Effector memory CD8-positive, alpha-beta T cell (primary cell): Measurements from ENCODE around the gene TRIM45.

Source experiments
- ATAC-seq: fragments of 150-1000 bp; cut with Tn5 transposase; replicated peaks from 2 replicates; pipeline ENCODE4 v1.10.0; 2021; ENCODE audit warnings: mild to moderate bottlenecking, moderate library complexity
- DNase-seq, 3 experiments: peaks; one replicate each; pipeline ENCODE4 v3.0.0; 2021
- H3K27ac Mint-ChIP-seq, 2 donors: one replicate each; pipeline ENCODE4 v1.8.0; 2022; ENCODE audit warnings: mild to moderate bottlenecking in 2 of 2, mixed read lengths in 2 of 2, moderate library complexity in 2 of 2
- H3K27me3 Mint-ChIP-seq, 2 donors: one replicate each; pipeline ENCODE4 v1.8.0; 2022; ENCODE audit warnings: mixed read lengths in 2 of 2
- H3K36me3 Mint-ChIP-seq: one replicate; pipeline ENCODE4 v1.8.0; 2022; ENCODE audit warnings: mild to moderate bottlenecking, moderate library complexity, mixed read lengths; ENCODE audit not compliant: insufficient read depth
- H3K4me1 Mint-ChIP-seq, 2 donors: one replicate each; pipeline ENCODE4 v1.8.0; 2022; ENCODE audit warnings: low read depth in 2 of 2, mixed read lengths in 2 of 2
- H3K4me3 Mint-ChIP-seq, 2 donors: one replicate each; pipeline ENCODE4 v1.8.0; 2022; ENCODE audit warnings: mild to moderate bottlenecking in 2 of 2, mixed read lengths in 2 of 2, moderate library complexity in 2 of 2
- H3K9me3 Mint-ChIP-seq, 2 donors: one replicate each; pipeline ENCODE4 v1.8.0; 2022; ENCODE audit warnings: mixed read lengths in 2 of 2

TRIM45 gene

GRCh38 chr1:117146072-117146471 is 24.5 kb upstream of the TRIM45 start:
- peaks cover 15 to 18% of the 10 kb centered on the region in 2 donors for H3K27me3 Mint-ChIP-seq
- no peaks in the 10 kb centered on the region for H3K9me3 Mint-ChIP-seq
- no peak overlapping the region for H3K27ac Mint-ChIP-seq
- no peak for DNase-seq
- no peaks in the 10 kb centered on the region for H3K36me3 Mint-ChIP-seq
- no peak for ATAC-seq
- no peaks in the 10 kb centered on the region for H3K4me1 Mint-ChIP-seq
- H3K4me3 Mint-ChIP-seq: no peak overlapping the region

DNA sequence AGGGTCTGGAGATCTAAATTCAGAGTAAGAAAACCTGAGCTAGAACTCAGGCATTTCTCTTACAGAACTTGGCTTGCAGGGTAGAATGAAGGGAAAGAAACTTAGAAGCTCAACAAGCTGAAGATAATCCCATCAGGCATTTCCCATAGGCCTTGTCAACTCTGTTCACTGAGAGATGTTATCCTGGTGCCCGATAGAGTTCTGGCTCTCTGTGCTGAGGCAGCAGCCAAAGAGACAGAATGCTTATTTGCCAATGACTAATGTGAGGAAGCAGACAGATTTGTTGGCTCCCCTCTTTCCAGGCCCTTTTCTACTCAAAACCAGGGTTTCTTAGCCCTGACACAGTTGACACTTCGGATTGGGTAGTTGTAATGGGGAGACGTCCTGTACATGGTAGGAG is 22.3 kb upstream of the TRIM45 start:
- peaks cover 15 to 18% of the 10 kb centered on the region in 2 donors for H3K27me3 Mint-ChIP-seq
- H3K36me3 Mint-ChIP-seq: no peaks in the 10 kb centered on the region
- no peaks in the 10 kb centered on the region for H3K4me1 Mint-ChIP-seq

DNA sequence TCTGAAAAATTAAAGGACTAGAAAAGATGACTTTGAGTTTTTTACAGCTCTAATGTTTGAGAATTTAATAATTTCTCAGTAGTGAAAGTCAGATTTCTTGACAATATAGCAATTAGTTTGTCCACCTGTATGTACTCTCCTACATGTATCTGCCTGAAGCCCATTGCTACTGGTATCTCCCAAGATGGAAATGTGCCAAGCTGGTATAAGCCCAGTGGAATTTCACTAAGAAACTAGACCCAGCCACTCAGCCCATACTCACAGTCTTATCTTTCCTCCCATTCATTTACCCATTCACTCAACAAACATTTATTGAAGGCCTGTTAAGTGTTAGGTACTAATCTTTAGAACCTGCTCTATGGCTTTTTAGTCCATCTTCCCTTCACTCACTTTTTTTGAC is 21.6 kb upstream of the TRIM45 start:
- H3K27me3 Mint-ChIP-seq: peaks cover 12 to 15% of the 10 kb centered on the region in 2 donors
- no peaks in the 10 kb centered on the region for H3K9me3 Mint-ChIP-seq
- H3K36me3 Mint-ChIP-seq: no peaks in the 10 kb centered on the region
- no peaks in the 10 kb centered on the region for H3K4me1 Mint-ChIP-seq
- H3K27ac Mint-ChIP-seq: no peak overlapping the region
- H3K4me3 Mint-ChIP-seq: no peak overlapping the region
- ATAC-seq: no peak
- no peak for DNase-seq

More for the DNA sequence above, 22.3 kb upstream of the TRIM45 start:
- ATAC-seq (no peak), DNase-seq (no peak)
- no peak overlapping the region for H3K4me3 Mint-ChIP-seq
- no peaks in the 10 kb centered on the region for H3K9me3 Mint-ChIP-seq
- no peak overlapping the region for H3K27ac Mint-ChIP-seq

DNA sequence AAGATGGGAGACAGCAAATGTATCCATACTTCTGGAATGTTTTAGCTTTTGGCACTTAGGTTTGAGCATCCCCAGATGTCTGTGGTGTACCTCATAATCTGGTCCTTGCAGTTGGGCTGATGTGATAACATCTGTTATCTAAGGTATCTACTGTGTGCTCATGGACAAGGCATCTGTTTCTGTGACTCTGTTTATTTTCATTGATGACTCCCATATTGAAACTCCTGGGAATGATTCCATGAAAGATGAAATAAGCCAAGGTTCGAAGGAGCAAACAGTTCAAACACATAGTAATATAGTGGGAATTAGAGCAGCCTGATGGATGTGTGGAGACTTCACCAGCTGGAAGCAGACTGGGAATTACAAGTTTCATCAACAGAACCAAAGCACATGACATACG is 20.7 kb upstream of the TRIM45 start:
- no peak for DNase-seq
- no peaks in the 10 kb centered on the region for H3K36me3 Mint-ChIP-seq
- no peak overlapping the region for H3K27ac Mint-ChIP-seq
- peaks cover 12 to 15% of the 10 kb centered on the region in 2 donors for H3K27me3 Mint-ChIP-seq
- H3K4me1 Mint-ChIP-seq: no peaks in the 10 kb centered on the region
- H3K9me3 Mint-ChIP-seq: no peaks in the 10 kb centered on the region
- no peak for ATAC-seq
- H3K4me3 Mint-ChIP-seq: no peak overlapping the region

DNA sequence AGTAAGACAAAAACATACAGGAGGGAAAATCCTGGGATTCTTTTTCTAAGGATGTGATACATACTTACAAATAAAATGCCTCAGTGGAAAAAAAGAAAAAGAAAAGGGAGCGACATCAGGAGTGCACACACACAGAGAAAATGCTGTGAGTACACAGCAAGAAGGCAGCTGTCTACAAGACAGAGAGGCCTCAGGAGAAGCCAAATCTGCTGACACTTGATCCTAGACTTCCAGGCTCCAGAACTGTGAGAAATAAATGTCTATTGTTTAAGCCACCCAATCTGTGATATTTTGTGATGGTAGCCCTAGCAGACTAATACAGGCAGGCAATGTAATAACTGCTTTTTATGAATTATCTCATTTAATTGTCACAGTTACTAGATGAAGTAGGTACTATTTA is 17.0 kb upstream of the TRIM45 start:
- H3K36me3 Mint-ChIP-seq: no peaks in the 10 kb centered on the region
- H3K9me3 Mint-ChIP-seq: no peaks in the 10 kb centered on the region
- ATAC-seq: no peak
- H3K4me3 Mint-ChIP-seq: no peak overlapping the region
- DNase-seq: no peak
- H3K27me3 Mint-ChIP-seq: peaks cover 13 to 31% of the 10 kb centered on the region in 2 donors
- H3K4me1 Mint-ChIP-seq: no peaks in the 10 kb centered on the region
- no peak overlapping the region for H3K27ac Mint-ChIP-seq

GRCh38 chr1:117138106-117138505 is 16.6 kb upstream of the TRIM45 start:
- Mint-ChIP-seq H3K4me1 (no peaks in the 10 kb centered on the region), H3K27ac (no peak overlapping the region), H3K9me3 (no peaks in the 10 kb centered on the region), H3K27me3 (peaks cover 13 to 35% of the 10 kb centered on the region in 2 donors), H3K36me3 (no peaks in the 10 kb centered on the region), H3K4me3 (no peak overlapping the region)
- ATAC-seq (no peak), DNase-seq (no peak)

- DNase-seq (no peak), ATAC-seq (no peak)
- no peaks in the 10 kb centered on the region for H3K4me1 Mint-ChIP-seq
- H3K27me3 Mint-ChIP-seq: peaks cover 13 to 37% of the 10 kb centered on the region in 2 donors
- no peaks in the 10 kb centered on the region for H3K36me3 Mint-ChIP-seq
- no peak overlapping the region for H3K4me3 Mint-ChIP-seq
- no peak overlapping the region for H3K27ac Mint-ChIP-seq
- no peaks in the 10 kb centered on the region for H3K9me3 Mint-ChIP-seq
Observed at GRCh38 chr1:117137281-117137855, 15.8 kb upstream of the TRIM45 start.

GRCh38 chr1:117136749-117137148 is 15.2 kb upstream of the TRIM45 start:
- no peaks in the 10 kb centered on the region for H3K9me3 Mint-ChIP-seq
- H3K36me3 Mint-ChIP-seq: no peaks in the 10 kb centered on the region
- ATAC-seq (no peak), DNase-seq (no peak)
- H3K27me3 Mint-ChIP-seq: peaks cover 13 to 37% of the 10 kb centered on the region in 2 donors
- H3K4me3 Mint-ChIP-seq: no peak overlapping the region
- H3K27ac Mint-ChIP-seq: no peak overlapping the region
- H3K4me1 Mint-ChIP-seq: no peaks in the 10 kb centered on the region

- H3K27ac Mint-ChIP-seq: no peak overlapping the region
Observed at GRCh38 chr1:117135329-117135728, 13.8 kb upstream of the TRIM45 start.

GRCh38 chr1:117130526-117130925 is 9.0 kb upstream of the TRIM45 start:
- Mint-ChIP-seq H3K4me1 (peaks cover 0 to 4% of the 10 kb centered on the region in 2 donors), H3K4me3 (no peak overlapping the region), H3K36me3 (no peaks in the 10 kb centered on the region), H3K9me3 (no peaks in the 10 kb centered on the region), H3K27ac (no peak overlapping the region), H3K27me3 (peaks cover 13 to 26% of the 10 kb centered on the region in 2 donors)
- ATAC-seq: no peak
- DNase-seq: no peak

More at GRCh38 chr1:117135329-117135728, 13.8 kb upstream of the TRIM45 start:
- Mint-ChIP-seq H3K36me3 (no peaks in the 10 kb centered on the region), H3K9me3 (no peaks in the 10 kb centered on the region), H3K27me3 (peaks cover 13 to 37% of the 10 kb centered on the region in 2 donors), H3K4me3 (no peak overlapping the region), H3K4me1 (no peaks in the 10 kb centered on the region)
- ATAC-seq: no peak
- DNase-seq: no peak

DNA sequence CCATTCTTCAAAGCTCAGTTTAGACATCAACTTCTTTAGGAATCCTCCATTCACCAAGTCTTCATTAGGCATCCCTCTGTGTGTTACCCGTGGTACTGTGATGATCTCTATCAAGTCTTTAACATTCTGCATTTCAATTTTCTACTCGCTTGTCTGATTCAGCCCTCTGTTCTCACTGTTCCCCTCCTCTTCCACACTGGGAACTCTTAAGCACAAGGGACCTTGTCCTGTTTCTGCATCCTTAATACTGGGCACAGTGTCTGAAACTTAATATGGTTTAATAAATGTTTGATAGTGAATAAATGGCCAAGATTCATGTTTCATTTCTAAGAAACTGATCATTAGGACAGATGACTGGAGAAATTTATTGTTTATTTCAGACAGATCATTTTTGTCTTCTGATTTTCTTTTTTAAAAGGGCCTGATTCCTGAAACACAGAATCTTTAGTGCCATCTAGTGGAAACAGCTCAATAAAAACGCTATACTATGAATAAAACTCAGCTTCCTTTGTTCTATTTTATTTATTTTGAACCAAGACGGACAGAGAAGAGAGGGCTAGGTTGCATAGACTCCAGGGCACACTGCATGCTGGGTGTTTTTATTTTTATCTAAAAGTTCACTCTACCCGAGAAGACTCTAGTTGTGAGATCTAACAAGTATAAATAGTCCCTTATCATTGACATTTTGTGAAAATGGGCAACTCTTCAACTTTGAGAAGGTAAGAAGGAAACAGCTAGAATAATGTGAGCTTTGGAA is 7.0 kb upstream of the TRIM45 start:
- Mint-ChIP-seq H3K9me3 (no peaks in the 10 kb centered on the region), H3K4me3 (no peak overlapping the region), H3K4me1 (peaks cover 0 to 4% of the 10 kb centered on the region in 2 donors), H3K27ac (no peak overlapping the region), H3K27me3 (peaks cover 0 to 6% of the 10 kb centered on the region in 2 donors), H3K36me3 (no peaks in the 10 kb centered on the region)
- DNase-seq: no peak
- peak; percentile 47 for ATAC-seq

GRCh38 chr1:117127795-117128194 is 6.2 kb upstream of the TRIM45 start:
- H3K27ac Mint-ChIP-seq: no peak overlapping the region

GRCh38 chr1:117124661-117125060 is 3.1 kb upstream of the TRIM45 start:
- no peak overlapping the region for H3K4me3 Mint-ChIP-seq
- H3K9me3 Mint-ChIP-seq: no peaks in the 10 kb centered on the region
- no peaks in the 10 kb centered on the region for H3K36me3 Mint-ChIP-seq
- no peaks in the 10 kb centered on the region for H3K27me3 Mint-ChIP-seq
- ATAC-seq: no peak
- peaks cover 4 to 7% of the 10 kb centered on the region in 2 donors for H3K4me1 Mint-ChIP-seq
- no peak for DNase-seq
- no peak overlapping the region for H3K27ac Mint-ChIP-seq

More at GRCh38 chr1:117127795-117128194, 6.2 kb upstream of the TRIM45 start:
- Mint-ChIP-seq H3K36me3 (no peaks in the 10 kb centered on the region), H3K9me3 (no peaks in the 10 kb centered on the region), H3K4me1 (peaks cover 0 to 4% of the 10 kb centered on the region in 2 donors), H3K27me3 (no peaks in the 10 kb centered on the region), H3K4me3 (no peak overlapping the region)
- no peak for ATAC-seq
- DNase-seq: no peak

DNA sequence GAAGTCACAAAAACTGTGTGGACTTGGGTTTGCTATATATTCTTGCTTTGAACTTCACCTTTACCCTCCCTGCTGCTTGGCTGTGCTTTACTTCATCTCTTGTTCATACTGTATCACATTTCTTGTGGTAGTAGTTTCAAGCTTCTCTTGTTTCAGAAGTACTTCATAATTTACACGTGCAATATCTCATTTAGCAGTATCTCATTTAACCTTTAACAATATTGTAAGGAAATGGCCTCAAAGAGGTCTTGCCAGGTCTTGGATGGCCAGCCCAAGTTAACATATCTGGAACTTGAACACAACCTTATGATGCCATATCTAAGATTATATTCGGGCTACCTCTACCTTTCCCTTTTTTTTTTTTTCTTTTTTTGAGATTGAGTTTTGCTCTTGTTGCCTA is 1.7 kb upstream of the TRIM45 start:
- no peaks in the 10 kb centered on the region for H3K36me3 Mint-ChIP-seq
- no peak overlapping the region for H3K4me3 Mint-ChIP-seq
- DNase-seq (no peak), ATAC-seq (no peak)
- no peak overlapping the region for H3K27ac Mint-ChIP-seq
- H3K27me3 Mint-ChIP-seq: no peaks in the 10 kb centered on the region
- H3K4me1 Mint-ChIP-seq: peaks cover 3 to 4% of the 10 kb centered on the region in 2 donors
- no peaks in the 10 kb centered on the region for H3K9me3 Mint-ChIP-seq
